NCI-H1048 (cell line): ENCODE measurements around the gene DISP3.

Source experiments
- DNase-seq: peaks from one replicate; lab custom pipeline; 2025; lab: John Stamatoyannopoulos, UW

DISP3 gene

GRCh38 chr1:11515368-11516300, 36.7 kb downstream of the DISP3 start:
- DNase-seq = no peak

- DNase-seq = no peak
Measured at GRCh38 chr1:11516961-11517635, 38.1 kb downstream of the DISP3 start.

- no peak for DNase-seq
Measured at GRCh38 chr1:11518016-11518701, 39.2 kb downstream of the DISP3 start.

GRCh38 chr1:11518791-11519628, 40.1 kb downstream of the DISP3 start:
- no peak for DNase-seq

GRCh38 chr1:11519629-11520031, 40.7 kb downstream of the DISP3 start:
- no peak for DNase-seq

- no peak for DNase-seq
Measured at GRCh38 chr1:11520531-11521233, 41.7 kb downstream of the DISP3 start.

GRCh38 chr1:11521582-11522399, 42.8 kb downstream of the DISP3 start:
- no peak for DNase-seq

- DNase-seq = no peak
Measured at GRCh38 chr1:11522400-11523235, 43.7 kb downstream of the DISP3 start.

- no peak for DNase-seq
Measured at GRCh38 chr1:11523261-11523660, 44.3 kb downstream of the DISP3 start.

- no peak for DNase-seq
Measured at GRCh38 chr1:11523746-11524464, 45.0 kb downstream of the DISP3 start.

- no peak for DNase-seq
Measured at GRCh38 chr1:11524465-11525150, 45.7 kb downstream of the DISP3 start.

- no peak for DNase-seq
Measured at GRCh38 chr1:11525151-11525505, 46.2 kb downstream of the DISP3 start.

GRCh38 chr1:11525516-11525915, 46.6 kb downstream of the DISP3 start:
- DNase-seq = no peak

- no peak for DNase-seq
Measured at GRCh38 chr1:11526071-11526895, 47.3 kb downstream of the DISP3 start.

GRCh38 chr1:11527541-11528452, 48.8 kb downstream of the DISP3 start:
- DNase-seq = no peak

- DNase-seq = no peak
Measured at GRCh38 chr1:11528611-11529261, 49.8 kb downstream of the DISP3 start.
